Tibial nerve (tissue), 3 donors: ENCODE measurements around the gene PSMF1.

Source experiments
- CTCF ChIP-seq, 5 experiments: fragments of 200-600 bp in 3 of 5; fragments of 450-650 bp in 2 of 5; sonication (generic) in 3 of 5; IDR thresholded peaks; one replicate each; pipeline ENCODE4 v1.5.1; 2016 to 2019; ENCODE audit warnings: antibody characterized with exemption in 5 of 5, mild to moderate bottlenecking in 3 of 5, moderate library complexity in 2 of 5
- POLR2A ChIP-seq, 2 donors: fragments of 450-650 bp; IDR thresholded peaks; one replicate each; pipeline ENCODE4 v1.6.1; 2017; ENCODE audit warnings: antibody characterized with exemption in 2 of 2, mild to moderate bottlenecking in 2 of 2, moderate library complexity in 2 of 2

GRCh38 chr20:1214838-1215261 lies 96.4 kb downstream of the PSMF1 start:
- TF ChIP-seq CTCF (IDR thresholded peaks at IDR 0.05), result no peak
- TF ChIP-seq POLR2A (IDR thresholded peaks at IDR 0.05), result no peak
